ENCODE measurements around the gene RAD51AP2.

RAD51AP2 gene

GRCh38 chr2:17547237-17547636 is 29.0 kb upstream of the RAD51AP2 start:
- no peak overlapping the region for H3K27ac ChIP-seq (ENCODE audit: low read depth, low read length)

GRCh38 chr2:17545680-17546613 is 27.7 kb upstream of the RAD51AP2 start:
- WGBS (ENCODE audit: extremely low coverage, insufficient coverage, insufficient read length) = no CpG with 5 or more reads among the region's 5 CpGs
- DNase-seq = peak; percentile 7 to 70
- H3K14ac ChIP-seq (ENCODE audit: low read length) = no peak overlapping the region
- H4K8ac ChIP-seq (ENCODE audit: low read depth, low read length) = no peak overlapping the region
- no peak overlapping the region for H2BK12ac ChIP-seq (ENCODE audit: low read length)
- no peak overlapping the region for H3K9ac ChIP-seq (ENCODE audit: low read length)
- H2BK120ac ChIP-seq (ENCODE audit: insufficient read depth, low read length, poor library complexity) = no peak overlapping the region
- no peaks in the 10 kb centered on the region for H3K9me3 ChIP-seq (ENCODE audit: insufficient read depth, low read depth, low read length)
- no peak overlapping the region for H3K27ac ChIP-seq (ENCODE audit: low read depth, low read length)
- no peak overlapping the region for H3K4ac ChIP-seq (ENCODE audit: low read depth, low read length)
- no peaks in the 10 kb centered on the region for H3K27me3 ChIP-seq (ENCODE audit: insufficient read depth, low read length)
- peaks cover 2 to 7% of the 10 kb centered on the region in 2 experiments for H3K4me1 ChIP-seq (ENCODE audit: control insufficient read depth in 1 of 2, insufficient read depth in 2 of 2, low read length in 2 of 2)
- no peak overlapping the region for H3K4me2 ChIP-seq (ENCODE audit: low read length)
- no peak overlapping the region for H2AK5ac ChIP-seq (ENCODE audit: low read length)
- H4K12ac ChIP-seq (ENCODE audit: low read depth, low read length) = no peak overlapping the region
- H3K79me2 ChIP-seq (ENCODE audit: control insufficient read depth, insufficient read depth, low read length, poor library complexity) = no peaks in the 10 kb centered on the region
- no peak overlapping the region for H2BK5ac ChIP-seq (ENCODE audit: low read depth, low read length, poor library complexity)
- no peak overlapping the region for H3K23ac ChIP-seq (ENCODE audit: low read length)
- no peaks in the 10 kb centered on the region for H3K36me3 ChIP-seq (ENCODE audit: control insufficient read depth in 1 of 2, insufficient read depth in 2 of 2, low read length in 2 of 2)
- no peak overlapping the region for H3K4me3 ChIP-seq (ENCODE audit: low read depth, low read length)
- no peaks in the 10 kb centered on the region for H3K79me1 ChIP-seq (ENCODE audit: low read length)
- H3K18ac ChIP-seq (ENCODE audit: low read length) = no peak overlapping the region
- no peak overlapping the region for H4K91ac ChIP-seq (ENCODE audit: low read depth, low read length)
- H2AFZ ChIP-seq (ENCODE audit: insufficient read depth, low read length, poor library complexity) = no peak overlapping the region

More at GRCh38 chr2:17547237-17547636, 29.0 kb upstream of the RAD51AP2 start:
- Histone ChIP-seq H2AK5ac (ENCODE audit: low read length) (no peak overlapping the region), H3K79me1 (ENCODE audit: low read length) (no peaks in the 10 kb centered on the region), H3K23ac (ENCODE audit: low read length) (no peak overlapping the region), H2AFZ (ENCODE audit: insufficient read depth, low read length, poor library complexity) (no peak overlapping the region), H3K79me2 (ENCODE audit: control insufficient read depth, insufficient read depth, low read length, poor library complexity) (no peaks in the 10 kb centered on the region), H3K18ac (ENCODE audit: low read length) (no peak overlapping the region), H2BK120ac (ENCODE audit: insufficient read depth, low read length, poor library complexity) (no peak overlapping the region), H4K8ac (ENCODE audit: low read depth, low read length) (no peak overlapping the region), H3K9ac (ENCODE audit: low read length) (no peak overlapping the region), H3K4me2 (ENCODE audit: low read length) (no peak overlapping the region), H3K4ac (ENCODE audit: low read depth, low read length) (no peak overlapping the region), H2BK12ac (ENCODE audit: low read length) (no peak overlapping the region), H3K36me3 (ENCODE audit: control insufficient read depth in 1 of 2, insufficient read depth in 2 of 2, low read length in 2 of 2) (no peaks in the 10 kb centered on the region), H3K27me3 (ENCODE audit: insufficient read depth, low read length) (no peaks in the 10 kb centered on the region), H3K9me3 (ENCODE audit: insufficient read depth, low read depth, low read length) (no peaks in the 10 kb centered on the region), H3K14ac (ENCODE audit: low read length) (no peak overlapping the region), H4K91ac (ENCODE audit: low read depth, low read length) (no peak overlapping the region), H3K4me1 (ENCODE audit: control insufficient read depth in 1 of 2, insufficient read depth in 2 of 2, low read length in 2 of 2) (peaks cover 0 to 4% of the 10 kb centered on the region in 2 experiments), H3K4me3 (ENCODE audit: low read depth, low read length) (no peak overlapping the region), H4K12ac (ENCODE audit: low read depth, low read length) (no peak overlapping the region), H2BK5ac (ENCODE audit: low read depth, low read length, poor library complexity) (no peak overlapping the region)
- WGBS (ENCODE audit: extremely low coverage, insufficient coverage, insufficient read length) = no CpG with 5 or more reads among the region's 2 CpGs
- DNase-seq = no peak

GRCh38 chr2:17544256-17544655 is 26.0 kb upstream of the RAD51AP2 start:
- Histone ChIP-seq H2AFZ (ENCODE audit: insufficient read depth, low read length, poor library complexity) (no peak overlapping the region), H3K4me2 (ENCODE audit: low read length) (no peak overlapping the region), H3K18ac (ENCODE audit: low read length) (no peak overlapping the region), H3K79me2 (ENCODE audit: control insufficient read depth, insufficient read depth, low read length, poor library complexity) (peaks cover 2% of the 10 kb centered on the region), H3K9ac (ENCODE audit: low read length) (no peak overlapping the region), H2BK120ac (ENCODE audit: insufficient read depth, low read length, poor library complexity) (no peak overlapping the region), H3K36me3 (ENCODE audit: control insufficient read depth in 1 of 2, insufficient read depth in 2 of 2, low read length in 2 of 2) (no peaks in the 10 kb centered on the region), H3K4me3 (ENCODE audit: low read depth, low read length) (no peak overlapping the region), H4K91ac (ENCODE audit: low read depth, low read length) (no peak overlapping the region), H2BK5ac (ENCODE audit: low read depth, low read length, poor library complexity) (no peak overlapping the region), H3K27me3 (ENCODE audit: insufficient read depth, low read length) (no peaks in the 10 kb centered on the region), H3K9me3 (ENCODE audit: insufficient read depth, low read depth, low read length) (no peaks in the 10 kb centered on the region), H3K14ac (ENCODE audit: low read length) (no peak overlapping the region), H3K4me1 (ENCODE audit: control insufficient read depth in 1 of 2, insufficient read depth in 2 of 2, low read length in 2 of 2) (peaks cover 4 to 9% of the 10 kb centered on the region in 2 experiments), H2BK12ac (ENCODE audit: low read length) (no peak overlapping the region), H3K79me1 (ENCODE audit: low read length) (no peaks in the 10 kb centered on the region), H2AK5ac (ENCODE audit: low read length) (no peak overlapping the region), H3K27ac (ENCODE audit: low read depth, low read length) (no peak overlapping the region), H3K23ac (ENCODE audit: low read length) (no peak overlapping the region), H4K12ac (ENCODE audit: low read depth, low read length) (no peak overlapping the region), H3K4ac (ENCODE audit: low read depth, low read length) (no peak overlapping the region), H4K8ac (ENCODE audit: low read depth, low read length) (no peak overlapping the region)
- DNase-seq = peak in 1 of 2 donors; percentile 56
- WGBS (ENCODE audit: extremely low coverage, insufficient coverage, insufficient read length) = no CpG with 5 or more reads among the region's 3 CpGs

- H3K79me2 ChIP-seq (ENCODE audit: control insufficient read depth, insufficient read depth, low read length, poor library complexity) = peaks cover 2% of the 10 kb centered on the region
- no peak overlapping the region for H3K9ac ChIP-seq (ENCODE audit: low read length)
- H4K8ac ChIP-seq (ENCODE audit: low read depth, low read length) = no peak overlapping the region
- peak in 1 of 2 donors; percentile 72 for DNase-seq
- no peak overlapping the region for H4K12ac ChIP-seq (ENCODE audit: low read depth, low read length)
- no peak overlapping the region for H3K4ac ChIP-seq (ENCODE audit: low read depth, low read length)
- H2AK5ac ChIP-seq (ENCODE audit: low read length) = no peak overlapping the region
- H3K23ac ChIP-seq (ENCODE audit: low read length) = no peak overlapping the region
- H3K27ac ChIP-seq (ENCODE audit: low read depth, low read length) = no peak overlapping the region
- no peak overlapping the region for H2BK5ac ChIP-seq (ENCODE audit: low read depth, low read length, poor library complexity)
- no peak overlapping the region for H4K91ac ChIP-seq (ENCODE audit: low read depth, low read length)
- no peak overlapping the region for H3K18ac ChIP-seq (ENCODE audit: low read length)
- no peaks in the 10 kb centered on the region for H3K9me3 ChIP-seq (ENCODE audit: insufficient read depth, low read depth, low read length)
- H2BK120ac ChIP-seq (ENCODE audit: insufficient read depth, low read length, poor library complexity) = no peak overlapping the region
- no peaks in the 10 kb centered on the region for H3K79me1 ChIP-seq (ENCODE audit: low read length)
- H3K4me1 ChIP-seq (ENCODE audit: control insufficient read depth in 1 of 2, insufficient read depth in 2 of 2, low read length in 2 of 2) = peaks cover 4 to 9% of the 10 kb centered on the region in 2 experiments
- no peak overlapping the region for H3K14ac ChIP-seq (ENCODE audit: low read length)
- no peak overlapping the region for H2BK12ac ChIP-seq (ENCODE audit: low read length)
- H3K4me3 ChIP-seq (ENCODE audit: low read depth, low read length) = no peak overlapping the region
- H3K27me3 ChIP-seq (ENCODE audit: insufficient read depth, low read length) = no peaks in the 10 kb centered on the region
- H3K4me2 ChIP-seq (ENCODE audit: low read length) = no peak overlapping the region
- H3K36me3 ChIP-seq (ENCODE audit: control insufficient read depth in 1 of 2, insufficient read depth in 2 of 2, low read length in 2 of 2) = no peaks in the 10 kb centered on the region
- H2AFZ ChIP-seq (ENCODE audit: insufficient read depth, low read length, poor library complexity) = no peak overlapping the region
These were observed 25.6 kb upstream of the RAD51AP2 start for GRCh38 chr2:17543848-17544247.

Data from trophoblast cell (in vitro differentiated cells and primary cell).